DMS114 treated with DMSO at 0.1 percent for 48 hours (cell line): ENCODE data around the gene FREM3.
"Not testable (repeated sequence)": the region's sequence is repeated elsewhere in the genome, so short reads cannot be mapped to it uniquely, and the experiment has no call there.

Source experiments
- DNase-seq: peaks from one replicate; lab custom pipeline; 2025; ENCODE audit not compliant: unreplicated experiment; lab: John Stamatoyannopoulos, UW

Gene FREM3

DNA sequence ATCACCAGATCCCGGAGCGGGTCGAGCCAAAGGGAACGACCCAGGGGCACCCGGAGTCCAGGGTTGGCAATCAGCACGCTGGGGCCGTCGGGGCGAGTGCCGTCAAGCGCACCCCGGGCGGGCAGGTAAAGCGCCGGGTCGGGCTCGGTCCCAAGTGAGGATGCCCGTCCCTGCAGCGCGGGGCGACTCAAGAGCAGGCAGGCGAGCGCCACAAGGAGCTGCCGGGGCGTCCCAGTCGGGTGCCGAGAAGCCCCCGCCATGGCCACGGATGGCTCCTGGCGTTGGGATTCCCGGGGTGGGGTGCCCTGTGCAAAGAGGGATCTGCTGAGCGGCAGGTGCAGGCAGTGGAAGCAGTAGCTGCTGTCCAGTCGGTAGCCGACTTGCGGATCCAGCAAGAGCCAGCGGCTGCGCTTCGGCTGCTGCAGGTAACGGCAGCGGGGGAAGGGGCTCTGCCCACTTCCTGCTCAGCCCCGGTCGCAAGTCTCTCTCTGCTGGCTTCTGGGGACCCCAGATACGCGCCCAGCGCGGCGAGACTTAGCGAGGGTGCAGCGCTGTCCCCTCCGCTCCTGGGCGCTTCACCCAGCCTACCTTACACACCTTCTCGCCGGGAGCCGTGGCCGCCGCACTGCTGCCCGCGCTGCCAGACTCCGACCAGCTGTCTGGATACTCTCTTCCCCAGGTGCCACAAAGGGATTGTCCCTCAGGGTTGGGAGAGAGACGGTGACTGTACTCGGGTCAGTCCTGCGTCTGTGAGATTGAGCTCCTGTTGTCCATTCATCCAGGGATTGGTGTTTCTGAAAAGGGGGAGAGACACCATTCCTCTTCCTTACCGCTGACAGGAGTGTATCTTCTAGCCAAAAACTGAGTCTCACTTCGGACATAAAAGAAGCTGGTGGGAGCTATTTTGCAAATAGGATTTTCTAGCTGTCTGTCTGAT, at the start of gene FREM3:
FREM3 (minus strand) TSS at position 260 of the 937 bp plus-strand sequence; CDS start at position 260, 0 bp downstream.
- DNase-seq = no peak

DNA sequence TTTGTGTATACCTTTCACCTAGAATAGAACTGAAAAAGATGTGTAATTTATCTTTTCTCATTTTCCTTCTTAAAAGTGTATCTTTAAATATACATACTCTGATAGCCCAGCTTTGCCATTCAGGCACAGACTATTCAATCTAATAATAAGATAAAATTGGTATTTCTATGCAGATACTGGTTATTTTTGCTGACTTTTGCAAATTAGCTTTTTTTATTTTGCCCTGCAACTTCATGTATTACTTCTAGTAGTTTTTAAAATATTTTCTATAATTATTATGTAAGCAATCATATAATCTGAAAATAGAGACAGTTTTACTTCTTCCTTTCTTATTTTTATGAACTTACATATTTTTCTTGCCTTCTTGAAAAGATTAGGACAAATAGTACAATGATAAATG, 45.4 kb upstream of the FREM3 start:
- no peak for DNase-seq

DNA sequence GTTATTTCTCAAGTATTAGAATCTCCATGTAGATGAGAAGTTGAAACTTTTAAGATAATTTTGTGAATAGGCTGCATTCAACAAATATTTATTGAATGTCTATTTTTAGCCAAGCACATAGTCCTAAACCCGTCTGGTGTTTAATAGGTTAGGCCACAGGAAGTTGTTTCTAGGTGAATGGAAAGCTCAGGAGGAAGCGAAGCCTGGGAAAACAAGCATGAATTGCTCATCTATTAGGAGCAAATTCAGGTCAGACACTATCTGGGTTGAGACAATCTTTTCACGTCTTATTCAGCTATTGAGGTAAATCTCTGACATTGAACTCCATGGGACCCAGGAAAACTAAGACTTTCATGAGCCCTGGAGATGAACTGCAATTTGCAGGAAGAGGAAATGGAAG, 43.1 kb upstream of the FREM3 start:
- DNase-seq = no peak

DNA sequence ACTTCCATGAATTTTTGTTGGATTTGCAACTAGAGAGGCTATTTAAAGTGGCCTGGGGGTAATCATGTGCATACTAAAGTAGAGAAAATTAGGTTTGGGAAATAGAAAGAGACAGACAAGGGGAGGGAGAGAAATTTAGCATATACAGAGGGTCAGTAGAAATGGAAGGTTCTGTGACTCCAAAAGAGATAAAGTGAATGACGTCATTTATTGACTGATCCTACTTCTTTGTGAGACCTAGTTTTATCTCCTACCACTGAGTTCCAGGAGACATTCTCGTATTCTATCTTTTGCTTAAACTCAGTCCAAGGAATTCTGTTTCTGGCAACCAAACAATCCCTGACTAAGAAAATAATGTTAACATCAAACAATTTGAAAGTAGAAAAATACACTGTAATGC, 42.4 kb upstream of the FREM3 start:
- DNase-seq = no peak

DNA sequence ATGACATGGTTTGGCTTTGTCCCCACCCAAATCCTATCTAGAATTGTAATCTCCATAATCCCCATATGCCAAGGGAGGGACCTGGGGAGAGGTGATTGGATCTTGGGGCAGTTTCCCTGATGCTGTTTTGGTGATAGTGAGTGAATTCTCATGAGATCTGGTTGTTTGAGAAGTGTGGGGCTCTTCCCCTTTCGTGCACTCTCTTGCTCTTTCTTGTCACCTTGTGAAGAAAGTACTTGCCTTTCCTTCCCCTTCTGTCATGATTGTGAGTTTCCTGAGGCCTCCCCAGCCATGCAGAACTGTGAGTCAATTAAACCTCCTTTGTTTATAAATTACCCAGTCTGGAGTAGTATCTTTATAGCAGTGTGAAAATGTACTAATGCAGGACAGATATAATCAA, 36.4 kb upstream of the FREM3 start:
- no peak for DNase-seq

DNA sequence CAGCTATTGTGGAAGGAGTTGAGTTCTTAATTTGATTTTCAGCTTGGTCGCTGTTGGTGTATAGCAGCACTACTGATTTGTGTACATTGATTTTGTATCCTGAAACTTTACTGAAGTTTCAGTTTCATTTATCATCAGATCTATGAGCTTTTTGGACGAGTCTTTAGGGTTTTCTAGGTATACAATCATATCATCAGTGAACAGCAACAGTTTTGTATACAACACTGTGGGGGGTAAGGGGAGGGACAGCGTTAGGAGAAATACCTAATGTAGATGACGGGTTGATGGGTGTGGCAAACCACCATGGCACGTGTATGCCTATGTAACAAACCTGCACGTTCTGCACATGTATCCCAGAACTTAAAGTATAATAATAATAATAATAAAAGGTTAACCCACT, 35.6 kb upstream of the FREM3 start:
- not testable (repeated sequence) for DNase-seq

DNA sequence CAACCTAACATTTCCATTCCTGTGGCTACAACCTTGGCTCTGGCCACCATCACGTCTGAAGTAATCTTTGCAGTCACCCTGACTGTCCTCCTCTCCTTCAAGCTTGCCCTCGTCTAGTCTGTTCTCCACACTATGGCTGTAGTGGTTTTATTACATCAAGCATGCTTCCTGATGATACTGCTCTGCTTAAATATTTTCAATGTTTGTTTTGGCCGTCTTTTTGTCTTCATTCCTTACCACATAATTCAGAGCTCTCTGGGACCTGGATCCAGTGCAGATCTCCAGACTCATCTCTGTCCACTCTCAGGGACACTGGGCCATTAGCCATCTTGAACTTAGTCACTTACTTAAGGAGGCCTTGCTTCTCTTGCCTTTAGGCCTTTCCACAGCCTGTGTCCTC, 27.7 kb upstream of the FREM3 start:
- no peak for DNase-seq

DNA sequence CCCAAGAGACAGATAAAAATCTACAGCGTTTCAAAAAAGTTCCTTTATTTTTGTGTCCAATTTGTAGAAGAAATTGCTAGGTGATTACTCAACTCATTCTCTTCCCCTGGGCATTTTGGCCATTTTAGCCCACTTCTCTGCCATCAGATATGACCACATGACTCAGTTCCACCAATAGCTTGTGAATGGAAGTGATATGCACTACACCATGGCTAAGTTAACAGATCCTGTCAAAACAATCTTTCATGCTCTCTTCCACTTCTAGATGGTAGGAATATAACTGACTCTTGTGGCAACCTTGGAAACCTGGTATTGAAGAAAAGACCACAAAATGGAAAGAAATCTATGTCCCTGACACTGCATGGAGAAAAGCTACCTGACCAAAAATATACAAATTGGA, 26.2 kb upstream of the FREM3 start:
- DNase-seq = no peak

DNA sequence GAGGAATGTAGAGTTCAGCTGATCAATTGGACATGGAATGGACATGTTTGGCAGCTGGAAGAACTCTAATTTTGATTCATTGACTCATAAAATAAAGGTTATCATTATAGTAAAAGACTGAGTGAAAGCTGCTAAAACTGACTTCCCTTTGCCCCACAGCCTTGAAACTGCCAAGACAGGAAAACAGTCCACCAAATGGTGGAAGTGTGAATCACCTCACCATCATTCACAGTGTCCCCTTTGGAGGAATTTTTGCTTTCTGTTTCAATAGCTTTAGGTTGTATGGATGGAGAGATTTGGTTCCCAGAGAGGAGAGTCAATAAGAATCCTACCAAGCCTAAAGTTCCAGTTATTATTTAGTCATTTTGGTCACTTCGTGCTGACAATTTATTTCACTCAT, 20.8 kb upstream of the FREM3 start:
- DNase-seq = no peak

DNA sequence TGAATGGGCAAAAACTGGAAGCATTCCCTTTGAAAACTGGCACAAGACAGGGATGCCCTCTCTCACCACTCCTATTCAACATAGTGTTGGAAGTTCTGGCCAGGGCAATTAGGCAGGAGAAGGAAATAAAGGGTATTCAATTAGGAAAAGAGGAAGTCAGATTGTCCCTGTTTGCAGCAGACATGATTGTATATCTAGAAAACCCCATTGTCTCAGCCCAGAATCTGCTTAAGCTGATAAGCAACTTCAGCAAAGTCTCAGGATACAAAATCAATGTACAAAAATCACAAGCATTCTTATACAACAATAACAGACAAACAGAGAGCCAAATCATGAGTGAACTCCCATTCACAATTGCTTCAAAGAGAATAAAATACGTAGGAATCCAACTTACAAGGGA, 18.3 kb upstream of the FREM3 start:
- not testable (repeated sequence) for DNase-seq

DNA sequence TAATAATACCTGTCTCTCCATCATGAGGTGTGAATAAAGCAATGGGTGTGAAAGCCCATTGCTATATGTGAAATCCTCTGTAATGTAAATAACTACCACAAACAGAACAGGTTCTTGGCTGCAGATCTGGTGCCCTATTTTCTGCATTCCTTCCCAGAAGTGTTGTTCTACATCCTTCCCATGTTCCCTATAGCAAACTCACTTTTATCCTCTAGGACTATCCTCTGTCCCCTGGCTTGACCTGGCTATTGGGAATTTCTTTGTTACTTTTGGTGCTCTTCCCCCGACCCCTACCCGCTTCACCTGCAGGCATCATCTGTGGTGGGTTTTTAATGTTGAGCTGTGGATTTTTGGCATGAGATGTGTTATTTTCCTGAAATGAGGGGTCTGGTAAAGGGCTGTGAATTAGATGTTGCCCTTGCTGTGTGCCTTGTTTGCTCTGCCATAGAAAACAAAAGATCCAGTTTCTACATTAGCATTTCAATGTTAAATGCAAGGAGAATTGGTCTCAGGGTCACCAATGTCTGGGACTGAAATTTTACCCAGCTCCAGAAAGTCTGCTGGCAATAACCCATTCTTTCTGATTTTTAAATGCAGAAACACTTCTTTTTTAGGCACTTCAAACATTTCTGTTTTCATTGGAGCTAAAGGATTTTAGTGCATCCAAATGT, 13.6 kb upstream of the FREM3 start:
- no peak for DNase-seq

DNA sequence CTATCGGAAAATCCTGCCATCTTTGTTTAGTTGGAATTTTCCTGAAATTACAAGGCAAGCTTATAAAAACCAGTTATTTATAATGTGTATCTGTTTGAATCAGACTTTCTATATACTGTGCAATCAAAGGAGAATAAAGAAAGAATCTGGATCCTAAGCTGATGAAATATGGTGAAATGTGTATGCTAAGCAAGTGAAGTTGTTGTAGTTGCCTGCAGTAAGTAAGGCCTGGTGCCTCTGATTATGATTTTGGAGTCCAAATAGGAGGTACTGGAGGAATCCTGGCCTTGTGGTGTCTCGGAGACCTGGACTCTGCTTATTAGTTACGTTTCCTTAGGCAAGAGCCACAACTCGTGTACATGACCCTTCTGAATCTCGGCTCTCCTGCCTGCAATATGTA, 13.1 kb upstream of the FREM3 start:
- no peak for DNase-seq

DNA sequence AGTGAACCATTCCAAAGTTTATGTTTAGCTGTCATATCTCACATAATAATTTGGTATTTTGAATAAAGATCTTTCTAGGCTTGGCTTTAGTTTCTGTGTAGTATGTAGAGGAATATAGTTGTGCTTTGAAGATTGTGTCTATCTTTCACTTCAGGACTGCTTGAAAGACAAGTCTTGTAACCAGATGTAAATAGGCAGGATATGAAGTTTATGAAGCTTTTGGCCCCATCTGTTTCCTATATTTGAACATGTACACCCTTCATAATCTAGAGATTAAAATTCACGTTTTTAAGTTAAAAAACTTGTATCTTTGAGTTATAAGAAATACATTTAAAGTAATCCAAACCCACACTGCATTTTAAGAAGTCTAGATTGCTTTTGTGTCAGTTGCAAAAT, 11.7 kb upstream of the FREM3 start:
- DNase-seq = no peak

DNA sequence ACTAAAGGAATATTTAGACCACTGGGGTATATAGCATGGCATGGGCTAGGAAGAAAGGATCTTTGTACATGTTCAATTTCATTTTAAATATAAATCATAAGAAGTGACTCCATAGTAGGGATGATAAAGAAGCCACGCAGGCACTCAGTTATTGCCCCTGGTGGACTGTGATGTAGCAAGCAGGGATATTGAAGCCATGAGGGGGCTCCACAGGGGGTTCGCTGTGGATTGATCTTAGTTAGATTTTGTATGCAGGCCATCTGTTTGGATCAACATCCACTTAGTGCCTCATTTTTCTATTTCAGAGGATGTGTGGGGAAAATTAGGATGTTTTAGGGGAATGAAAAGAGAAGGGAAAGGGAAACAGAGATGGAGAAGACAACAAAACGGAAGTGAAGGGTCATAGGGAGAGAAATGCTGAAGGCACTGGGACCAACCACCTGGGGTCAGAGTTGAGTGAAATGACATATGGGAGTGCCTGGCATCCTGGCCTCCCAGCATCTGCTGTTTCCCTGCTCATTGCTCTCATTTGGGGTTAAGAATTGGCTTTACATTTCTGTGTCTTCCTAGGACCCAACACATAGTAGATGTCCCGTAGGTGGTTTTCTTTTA, 11.2 kb upstream of the FREM3 start:
- DNase-seq = no peak

DNA sequence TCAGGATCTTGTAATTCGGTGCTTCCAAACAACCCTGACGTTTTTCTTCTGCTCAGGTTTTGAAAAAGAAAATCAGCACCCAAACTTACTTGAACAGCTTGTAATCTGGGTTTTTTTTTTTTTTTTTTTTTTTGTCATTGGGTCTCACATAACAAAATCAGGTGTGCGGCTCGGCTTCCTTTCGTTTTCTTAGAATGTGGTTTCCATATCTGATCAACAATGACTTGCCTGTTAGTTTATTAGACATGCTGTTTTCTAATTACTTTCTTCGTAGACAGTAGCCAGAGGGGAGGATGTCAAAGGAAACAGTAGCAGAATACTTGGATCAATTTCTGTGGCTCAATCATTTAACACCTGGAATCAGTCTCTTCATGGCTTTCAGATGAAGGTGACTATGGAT, 890 bp upstream of the FREM3 start:
- no peak for DNase-seq

DNA sequence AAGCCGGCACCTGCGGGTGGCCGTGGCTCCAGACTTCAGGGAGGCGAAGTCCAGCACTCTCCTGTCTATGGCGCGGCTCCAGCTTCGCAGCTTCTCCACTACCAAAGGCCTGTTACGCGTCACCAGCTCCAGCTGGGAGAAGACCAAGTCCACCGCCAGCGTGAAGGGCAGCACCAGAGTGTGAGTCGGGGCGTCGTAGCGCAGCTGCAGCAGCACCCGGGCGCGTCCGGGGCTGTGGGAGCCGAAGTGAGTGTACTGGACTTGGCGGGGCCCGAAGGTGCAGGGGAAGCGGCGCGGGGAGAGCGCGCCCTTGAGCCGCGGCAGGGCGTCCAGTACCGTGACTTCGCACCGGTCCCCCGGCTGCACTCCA, 444 bp downstream of the FREM3 start:
- DNase-seq = no peak

DNA sequence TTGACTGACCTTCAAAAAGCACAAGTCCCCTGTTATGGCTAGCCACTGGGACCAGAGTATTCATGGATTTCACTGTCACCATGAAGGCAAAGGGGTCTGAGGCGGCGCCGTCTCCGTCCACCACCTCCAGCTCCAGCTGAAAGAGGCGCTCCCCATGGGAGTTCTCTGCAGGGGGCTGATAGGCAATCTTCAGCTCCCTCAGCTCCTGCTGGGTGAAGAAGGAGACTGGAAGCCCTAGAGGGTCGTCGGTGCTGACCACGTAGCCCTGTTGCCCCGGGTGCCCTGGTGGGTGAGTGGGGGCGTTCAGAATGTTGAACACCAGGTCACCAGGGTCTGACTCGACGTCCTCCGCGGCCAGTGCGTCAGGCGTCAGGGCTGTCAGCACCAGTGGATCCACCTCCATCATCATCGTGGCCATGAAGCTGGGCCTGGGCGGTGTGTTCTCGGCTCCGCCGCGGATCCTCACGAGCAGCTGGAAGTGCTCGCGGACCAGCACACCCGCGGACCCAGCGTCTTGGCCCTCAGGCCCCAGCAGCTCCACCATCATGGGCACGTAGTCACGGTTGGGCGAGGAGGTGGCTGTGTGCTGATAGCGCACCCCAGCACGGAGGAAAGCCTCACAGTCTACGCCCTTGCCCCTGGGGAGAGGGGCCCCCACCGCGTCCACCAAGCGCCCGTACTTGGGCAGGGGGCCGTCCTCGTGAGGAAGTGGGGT, 987 bp downstream of the FREM3 start:
- DNase-seq = no peak

DNA sequence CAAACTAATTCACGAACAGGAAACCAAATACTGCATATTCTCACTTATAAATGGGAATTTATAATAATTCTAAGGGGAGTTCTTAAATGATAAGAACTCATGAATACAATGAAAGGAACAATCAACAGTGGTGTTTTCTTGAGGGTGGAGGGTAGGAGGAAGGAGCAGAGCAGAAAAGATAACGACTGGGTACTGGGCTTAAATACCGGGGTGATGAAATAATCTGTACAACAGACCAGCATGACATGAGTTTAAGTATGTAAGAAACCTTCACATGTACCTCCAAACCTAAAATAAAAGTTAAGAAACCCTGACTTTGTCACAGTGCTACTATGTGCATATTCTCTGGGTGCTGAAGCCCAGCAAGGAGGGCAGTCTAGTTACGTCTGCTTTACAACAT, 6.6 kb downstream of the FREM3 start:
- no peak for DNase-seq

DNA sequence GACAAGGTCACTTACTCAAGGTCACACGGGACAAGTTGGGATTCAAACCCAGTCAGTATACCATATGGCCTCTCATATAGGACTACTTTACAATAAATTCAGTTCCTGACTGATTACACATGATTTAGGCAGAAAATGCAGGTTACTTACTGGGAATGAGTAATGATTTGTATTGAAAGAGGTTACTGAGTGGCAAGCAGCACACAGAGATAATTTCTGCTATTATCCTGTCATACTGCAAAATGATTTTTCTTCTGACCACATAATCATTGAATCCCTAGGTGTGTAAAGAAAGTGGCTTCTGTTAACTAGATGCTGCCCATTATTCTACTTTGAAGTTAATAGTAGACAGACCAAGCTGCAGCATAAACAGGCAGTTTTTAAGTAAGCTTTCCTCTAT, 8.2 kb downstream of the FREM3 start:
- DNase-seq = no peak

DNA sequence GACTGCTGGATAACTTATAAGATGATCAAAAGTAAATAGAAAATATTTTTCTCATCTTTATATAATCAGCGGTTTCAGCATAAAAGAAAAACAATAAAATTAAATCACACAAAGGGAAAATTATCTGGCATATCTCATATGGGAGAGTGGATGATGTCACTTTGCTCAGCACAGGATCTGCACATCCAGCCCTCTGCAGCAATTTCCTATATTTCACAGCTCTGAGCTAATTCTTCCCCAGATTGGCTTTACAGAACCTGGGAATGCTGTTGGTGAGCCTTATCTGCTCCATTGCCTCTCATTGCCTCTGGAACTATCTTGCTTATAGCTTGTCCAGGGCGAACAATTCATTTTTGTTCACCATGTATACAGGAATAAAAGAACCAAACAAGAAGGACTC, 21.0 kb downstream of the FREM3 start:
- no peak for DNase-seq

DNA sequence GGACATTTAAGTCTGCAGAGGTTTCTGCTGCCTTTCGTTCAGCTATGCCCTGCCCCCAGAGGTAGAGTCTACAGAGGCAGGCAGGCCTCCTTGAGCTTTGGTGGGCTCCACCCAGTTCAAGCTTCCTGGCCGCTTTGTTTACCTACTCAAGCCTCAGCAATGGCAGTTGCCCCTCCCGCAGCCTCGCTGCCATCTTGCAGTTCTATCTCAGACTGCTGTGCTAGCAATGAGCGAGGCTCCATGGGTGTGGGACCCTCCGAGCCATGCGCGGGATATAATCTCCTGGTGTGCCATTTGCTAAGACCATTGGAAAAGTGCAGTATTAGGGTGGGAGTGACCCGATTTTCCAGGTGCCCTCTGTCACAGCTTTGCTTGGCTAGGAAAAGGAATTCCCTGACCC, 26.8 kb downstream of the FREM3 start:
- not testable (repeated sequence) for DNase-seq
